Effector memory CD4-positive, alpha-beta T cell (primary cell): ENCODE data around the gene RNF144A.

Source experiments
- DNase-seq, 3 donors: peaks; one replicate each; pipeline ENCODE4 v3.0.0-alpha.2; 2020
- H3K27ac ChIP-seq: 2 replicates; pipeline ENCODE4 v1.7.0; 2013; ENCODE audit warnings: mild to moderate bottlenecking, low read length, moderate library complexity; ENCODE audit not compliant: insufficient read depth, poor library complexity, severe bottlenecking
- H3K27me3 ChIP-seq: replicated peaks from 2 replicates; pipeline ENCODE4 v1.7.0; 2013; ENCODE audit warnings: mild to moderate bottlenecking, low read length; ENCODE audit not compliant: insufficient read depth, control insufficient read depth, poor library complexity, severe bottlenecking
- H3K36me3 ChIP-seq: 2 replicates; pipeline ENCODE4 v1.7.0; 2013; ENCODE audit warnings: mild to moderate bottlenecking, low read length, moderate library complexity; ENCODE audit not compliant: control insufficient read depth, insufficient read depth
- H3K4me1 ChIP-seq: 2 replicates; pipeline ENCODE4 v1.7.0; 2013; ENCODE audit warnings: low read length, mild to moderate bottlenecking; ENCODE audit not compliant: control insufficient read depth, insufficient read depth, poor library complexity, severe bottlenecking
- H3K4me3 ChIP-seq: 2 replicates; pipeline ENCODE4 v1.7.0; 2013; ENCODE audit warnings: low read length, low read depth, mild to moderate bottlenecking; ENCODE audit not compliant: insufficient read depth, poor library complexity, severe bottlenecking
- H3K9me3 ChIP-seq: 2 replicates; pipeline ENCODE4 v1.7.0; 2013; ENCODE audit warnings: mild to moderate bottlenecking, low read length, moderate library complexity; ENCODE audit not compliant: control insufficient read depth

RNF144A gene

GRCh38 chr2:7061921-7062320 is 144.7 kb downstream of the RNF144A start:
- Histone ChIP-seq H3K9me3 (no peaks in the 10 kb centered on the region), H3K4me3 (no peak overlapping the region), H3K27me3 (no peaks in the 10 kb centered on the region), H3K36me3 (peaks cover 8% of the 10 kb centered on the region), H3K27ac (no peak overlapping the region), H3K4me1 (peaks cover 26% of the 10 kb centered on the region)
- DNase-seq = no peak

- no peaks in the 10 kb centered on the region for H3K9me3 ChIP-seq
- H3K4me3 ChIP-seq = no peak overlapping the region
- H3K36me3 ChIP-seq = peaks cover 8% of the 10 kb centered on the region
- no peak overlapping the region for H3K27ac ChIP-seq
- no peaks in the 10 kb centered on the region for H3K27me3 ChIP-seq
- H3K4me1 ChIP-seq = peaks cover 9% of the 10 kb centered on the region
- DNase-seq = no peak
Measured at GRCh38 chr2:7063789-7064188, 146.6 kb downstream of the RNF144A start.

- H3K36me3 ChIP-seq = peaks cover 3% of the 10 kb centered on the region
- no peaks in the 10 kb centered on the region for H3K27me3 ChIP-seq
- H3K4me1 ChIP-seq = no peaks in the 10 kb centered on the region
- no peak overlapping the region for H3K4me3 ChIP-seq
- no peak overlapping the region for H3K27ac ChIP-seq
- no peaks in the 10 kb centered on the region for H3K9me3 ChIP-seq
- no peak for DNase-seq
Measured at GRCh38 chr2:7068457-7068856, 151.2 kb downstream of the RNF144A start.

- H3K36me3 ChIP-seq = no peaks in the 10 kb centered on the region
- no peaks in the 10 kb centered on the region for H3K27me3 ChIP-seq
- H3K4me3 ChIP-seq = no peak overlapping the region
- no peaks in the 10 kb centered on the region for H3K4me1 ChIP-seq
- no peaks in the 10 kb centered on the region for H3K9me3 ChIP-seq
- DNase-seq = no peak
- H3K27ac ChIP-seq = no peak overlapping the region
Measured at GRCh38 chr2:7070483-7070882, 153.3 kb downstream of the RNF144A start.

- Histone ChIP-seq H3K4me3 (no peak overlapping the region), H3K4me1 (no peaks in the 10 kb centered on the region), H3K36me3 (no peaks in the 10 kb centered on the region), H3K27me3 (no peaks in the 10 kb centered on the region), H3K27ac (no peak overlapping the region), H3K9me3 (no peaks in the 10 kb centered on the region)
- DNase-seq = no peak
Measured at GRCh38 chr2:7071154-7071553, 153.9 kb downstream of the RNF144A start.

- no peak for DNase-seq
- no peak overlapping the region for H3K27ac ChIP-seq
Measured at GRCh38 chr2:7071916-7072556, 154.8 kb downstream of the RNF144A start.

GRCh38 chr2:7073901-7074300 is 156.7 kb downstream of the RNF144A start:
- H3K4me1 ChIP-seq = no peaks in the 10 kb centered on the region
- H3K4me3 ChIP-seq = no peak overlapping the region
- H3K36me3 ChIP-seq = no peaks in the 10 kb centered on the region
- no peak overlapping the region for H3K27ac ChIP-seq
- DNase-seq = no peak
- H3K9me3 ChIP-seq = no peaks in the 10 kb centered on the region
- H3K27me3 ChIP-seq = no peaks in the 10 kb centered on the region

More at GRCh38 chr2:7071916-7072556, 154.8 kb downstream of the RNF144A start:
- Histone ChIP-seq H3K9me3 (no peaks in the 10 kb centered on the region), H3K4me3 (no peak overlapping the region), H3K36me3 (no peaks in the 10 kb centered on the region), H3K27me3 (no peaks in the 10 kb centered on the region), H3K4me1 (no peaks in the 10 kb centered on the region)

GRCh38 chr2:7075834-7076233 is 158.6 kb downstream of the RNF144A start:
- DNase-seq = no peak

GRCh38 chr2:7077660-7078267 is 160.6 kb downstream of the RNF144A start:
- H3K27me3 ChIP-seq = no peaks in the 10 kb centered on the region
- H3K27ac ChIP-seq = no peak overlapping the region
- no peaks in the 10 kb centered on the region for H3K4me1 ChIP-seq
- no peak overlapping the region for H3K4me3 ChIP-seq
- no peak for DNase-seq
- no peaks in the 10 kb centered on the region for H3K36me3 ChIP-seq
- H3K9me3 ChIP-seq = no peaks in the 10 kb centered on the region

More at GRCh38 chr2:7075834-7076233, 158.6 kb downstream of the RNF144A start:
- Histone ChIP-seq H3K36me3 (no peaks in the 10 kb centered on the region), H3K9me3 (no peaks in the 10 kb centered on the region), H3K4me1 (no peaks in the 10 kb centered on the region), H3K4me3 (no peak overlapping the region), H3K27ac (no peak overlapping the region), H3K27me3 (no peaks in the 10 kb centered on the region)

GRCh38 chr2:7083580-7084509 is 166.6 kb downstream of the RNF144A start:
- no peaks in the 10 kb centered on the region for H3K4me1 ChIP-seq
- no peaks in the 10 kb centered on the region for H3K9me3 ChIP-seq
- no peak overlapping the region for H3K4me3 ChIP-seq
- H3K36me3 ChIP-seq = no peaks in the 10 kb centered on the region
- DNase-seq = no peak
- H3K27me3 ChIP-seq = no peaks in the 10 kb centered on the region
- H3K27ac ChIP-seq = no peak overlapping the region
